ENCODE data around the gene LRMDA. TPM values are rescaled to one million over a fixed set of nuclear protein-coding genes. Genes with fewer than 3 reads are reported as not detected.

LRMDA gene
- total and polyA plus RNA-seq, 2 donors (not counting 1 experiment from before 2014, with no cell fraction given): 0.12 TPM; not detected in 1

DNA sequence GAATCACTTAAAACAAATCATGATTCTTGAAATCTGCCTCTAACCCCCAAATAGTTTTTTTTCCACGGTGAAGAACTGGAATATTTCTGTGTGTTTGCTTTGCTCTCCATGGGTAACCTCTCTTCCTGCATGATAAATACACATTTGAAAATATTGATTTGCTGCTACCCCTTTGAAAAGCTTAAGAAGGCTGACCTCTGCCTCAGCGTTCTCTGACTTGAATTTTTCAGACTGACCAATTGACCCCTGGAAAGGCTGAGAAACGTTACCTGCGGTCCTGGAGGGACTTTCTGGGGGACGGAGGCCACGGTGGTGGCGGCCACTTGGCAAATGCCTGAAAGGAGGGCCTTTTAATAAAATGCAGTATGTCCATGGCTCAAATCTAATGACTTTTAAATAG is 520.2 kb downstream of the LRMDA start:
- H3K4me1 Mint-ChIP-seq: no peaks in the 10 kb centered on the region
- H3K4me1 ChIP-seq (ENCODE audit: control insufficient read depth in 2 of 2, insufficient read depth in 2 of 2, low read length in 2 of 2): no peaks in the 10 kb centered on the region
- no peak overlapping the region for H3K4me2 ChIP-seq (replicated peaks; ENCODE audit: low read depth, low read length, poor library complexity, severe bottlenecking)
- no peaks in the 10 kb centered on the region for H3K9me3 Mint-ChIP-seq (ENCODE audit: insufficient read depth)
- H3K9ac ChIP-seq (ENCODE audit: low read length): no peak overlapping the region
- WGBS (ENCODE audit: insufficient coverage): 90% methylated on average over 6 of the region's 7 CpGs
- H3K27ac ChIP-seq (ENCODE audit: low read length in 2 of 2): no peak overlapping the region
- no peak overlapping the region for H3K4me3 Mint-ChIP-seq
- H3K79me2 ChIP-seq (ENCODE audit: control insufficient read depth, insufficient read depth, low read length): no peaks in the 10 kb centered on the region
- no peaks in the 10 kb centered on the region for H4K20me1 ChIP-seq (ENCODE audit: control insufficient read depth, insufficient read depth, low read length, poor library complexity, severe bottlenecking)
- no peak overlapping the region for H2AFZ ChIP-seq (ENCODE audit: insufficient read depth, low read depth, low read length, poor library complexity, severe bottlenecking)
- peaks cover 0 to under 1% (median 0%) of the 10 kb centered on the region in 3 donors for H3K9me3 ChIP-seq (ENCODE audit: control extremely low read depth in 1 of 3, control insufficient read depth in 2 of 3, insufficient read depth in 1 of 3, low read length in 2 of 3)
- CTCF ChIA-PET: no interaction called here
- no peaks in the 10 kb centered on the region for H3K27me3 ChIP-seq (replicated peaks in 1 of 4; ENCODE audit: control extremely low read depth in 1 of 4, control insufficient read depth in 3 of 4, insufficient read depth in 4 of 4, low read length in 3 of 4)
- TF ChIP-seq EZH2 (IDR thresholded peaks at IDR 0.05; ENCODE audit: borderline replicate concordance, insufficient read depth, low read depth, low read length, poor library complexity, severe bottlenecking): no peak
- TF ChIP-seq CTCF (IDR thresholded peaks at IDR 0.05): no peak
- POLR2A ChIA-PET: no interaction called here
- DNase-seq (no peak), ATAC-seq (ENCODE audit: low read depth) (no peak)
- no peaks in the 10 kb centered on the region for H3K36me3 ChIP-seq (replicated peaks in 1 of 2; ENCODE audit: control extremely low read depth in 1 of 2, control insufficient read depth in 1 of 2, extremely low read depth in 1 of 2, insufficient read depth in 2 of 2, low read length in 1 of 2)
- intact Hi-C loops (cut with micrococcal nuclease): no loop called here
- no peak overlapping the region for H3K4me3 ChIP-seq (ENCODE audit: control extremely low read depth in 1 of 5, extremely low read depth in 1 of 5, insufficient read depth in 1 of 5, low read depth in 2 of 5, low read length in 4 of 5)
- H3K27me3 Mint-ChIP-seq: peaks cover 3% of the 10 kb centered on the region
- no peak overlapping the region for H3K27ac Mint-ChIP-seq

GRCh38 chr10:75952093-75952492 is 520.7 kb downstream of the LRMDA start:
- H3K9me3 Mint-ChIP-seq (ENCODE audit: insufficient read depth): no peaks in the 10 kb centered on the region
- POLR2A ChIA-PET: no interaction called here
- WGBS (ENCODE audit: insufficient coverage): no CpG with 5 or more reads among the region's 7 CpGs

More at GRCh38 chr10:75952093-75952492, 520.7 kb downstream of the LRMDA start:
- CTCF ChIA-PET: no interaction called here
- Mint-ChIP-seq H3K4me3 (no peak overlapping the region), H3K27ac (no peak overlapping the region), H3K27me3 (peaks cover 3% of the 10 kb centered on the region), H3K4me1 (no peaks in the 10 kb centered on the region)
- Histone ChIP-seq H3K9ac (ENCODE audit: low read length) (no peak overlapping the region), H3K4me1 (ENCODE audit: control insufficient read depth in 2 of 2, insufficient read depth in 2 of 2, low read length in 2 of 2) (no peaks in the 10 kb centered on the region), H2AFZ (ENCODE audit: insufficient read depth, low read depth, low read length, poor library complexity, severe bottlenecking) (no peak overlapping the region), H4K20me1 (ENCODE audit: control insufficient read depth, insufficient read depth, low read length, poor library complexity, severe bottlenecking) (no peaks in the 10 kb centered on the region), H3K4me2 (replicated peaks; ENCODE audit: low read depth, low read length, poor library complexity, severe bottlenecking) (no peak overlapping the region), H3K9me3 (ENCODE audit: control extremely low read depth in 1 of 3, control insufficient read depth in 2 of 3, insufficient read depth in 1 of 3, low read length in 2 of 3) (no peaks in the 10 kb centered on the region), H3K27ac (ENCODE audit: low read length in 2 of 2) (no peak overlapping the region), H3K4me3 (ENCODE audit: control extremely low read depth in 1 of 5, extremely low read depth in 1 of 5, insufficient read depth in 1 of 5, low read depth in 2 of 5, low read length in 4 of 5) (no peak overlapping the region), H3K27me3 (replicated peaks in 1 of 4; ENCODE audit: control extremely low read depth in 1 of 4, control insufficient read depth in 3 of 4, insufficient read depth in 4 of 4, low read length in 3 of 4) (no peaks in the 10 kb centered on the region), H3K36me3 (replicated peaks in 1 of 2; ENCODE audit: control extremely low read depth in 1 of 2, control insufficient read depth in 1 of 2, extremely low read depth in 1 of 2, insufficient read depth in 2 of 2, low read length in 1 of 2) (no peaks in the 10 kb centered on the region), H3K79me2 (ENCODE audit: control insufficient read depth, insufficient read depth, low read length) (no peaks in the 10 kb centered on the region)
- DNase-seq (no peak), ATAC-seq (ENCODE audit: low read depth) (no peak)
- intact Hi-C loops (cut with micrococcal nuclease): no loop called here
- TF ChIP-seq EZH2 (IDR thresholded peaks at IDR 0.05; ENCODE audit: borderline replicate concordance, insufficient read depth, low read depth, low read length, poor library complexity, severe bottlenecking): no peak
- TF ChIP-seq CTCF (IDR thresholded peaks at IDR 0.05): no peak
